ENCODE results near the gene C9orf152. TPM values are rescaled to one million over a fixed set of nuclear protein-coding genes. Genes with fewer than 3 reads are reported as not detected.

Gene C9orf152
- total RNA-seq, 2 experiments from 2014 or later = not detected

GRCh38 chr9:110241260-110241857 is 33.4 kb upstream of the C9orf152 start:
- CTCF ChIA-PET = interaction anchor here (0.6 kb wide), 1 partner anchor 23 kb away, joined by 4 read pairs; no protein-coding TSS in a partner anchor
- Mint-ChIP-seq H3K4me3 (no peak overlapping the region), H3K4me1 (ENCODE audit: low read depth) (no peaks in the 10 kb centered on the region), H3K27me3 (no peaks in the 10 kb centered on the region), H3K9me3 (no peaks in the 10 kb centered on the region), H3K27ac (no peak overlapping the region), H3K36me3 (ENCODE audit: low read depth) (peaks cover 28% of the 10 kb centered on the region)
- POLR2A ChIA-PET = interaction anchor here (1.0 to 3.2 kb wide), 3 partner anchors 15 to 27 kb away, joined by 3 to 10 read pairs (median 3); partner anchors contain the start of gene TXN
- DNase-seq = no peak
- intact Hi-C loops (cut with micrococcal nuclease) = no loop called here
- no peak for ATAC-seq
- TF ChIP-seq CTCF (IDR thresholded peaks at IDR 0.05) = no peak

GRCh38 chr9:110240198-110240597 is 32.2 kb upstream of the C9orf152 start:
- Mint-ChIP-seq H3K27me3 (no peaks in the 10 kb centered on the region), H3K36me3 (ENCODE audit: low read depth) (peaks cover 22% of the 10 kb centered on the region), H3K4me3 (no peak overlapping the region), H3K4me1 (ENCODE audit: low read depth) (no peaks in the 10 kb centered on the region), H3K9me3 (no peaks in the 10 kb centered on the region), H3K27ac (no peak overlapping the region)
- intact Hi-C loops (cut with micrococcal nuclease) = no loop called here
- no peak for ATAC-seq
- ChIA-PET POLR2A (no interaction called here), CTCF (interaction anchor here (2.1 kb wide), 1 partner anchor 22 kb away, joined by 7 read pairs; no protein-coding TSS in a partner anchor)
- DNase-seq = no peak
- TF ChIP-seq CTCF (IDR thresholded peaks at IDR 0.05) = no peak

GRCh38 chr9:110228321-110228720 is 20.4 kb upstream of the C9orf152 start:
- no peaks in the 10 kb centered on the region for H3K9me3 Mint-ChIP-seq
- H3K4me1 Mint-ChIP-seq (ENCODE audit: low read depth) = no peaks in the 10 kb centered on the region
- intact Hi-C loops (cut with micrococcal nuclease) = no loop called here
- peaks cover 5% of the 10 kb centered on the region for H3K27me3 Mint-ChIP-seq
- ATAC-seq = no peak
- TF ChIP-seq CTCF (IDR thresholded peaks at IDR 0.05) = no peak
- ChIA-PET CTCF (no interaction called here), POLR2A (no interaction called here)
- no peaks in the 10 kb centered on the region for H3K36me3 Mint-ChIP-seq (ENCODE audit: low read depth)
- H3K27ac Mint-ChIP-seq = no peak overlapping the region
- H3K4me3 Mint-ChIP-seq = no peak overlapping the region
- DNase-seq = no peak

GRCh38 chr9:110224583-110224982 is 16.6 kb upstream of the C9orf152 start:
- intact Hi-C loops (cut with micrococcal nuclease) = no loop called here
- Mint-ChIP-seq H3K4me1 (ENCODE audit: low read depth) (no peaks in the 10 kb centered on the region), H3K27me3 (peaks cover 5% of the 10 kb centered on the region)

More at GRCh38 chr9:110224583-110224982, 16.6 kb upstream of the C9orf152 start:
- Mint-ChIP-seq H3K9me3 (no peaks in the 10 kb centered on the region), H3K4me3 (no peak overlapping the region), H3K27ac (no peak overlapping the region), H3K36me3 (ENCODE audit: low read depth) (no peaks in the 10 kb centered on the region)
- ChIA-PET POLR2A (no interaction called here), CTCF (no interaction called here)
- DNase-seq (no peak), ATAC-seq (no peak)
- TF ChIP-seq CTCF (IDR thresholded peaks at IDR 0.05) = no peak
